Cardiac fibroblast (primary cell): ENCODE data around the gene NGF.

ENCODE experiments used
- DNase-seq, 2 donors: peaks; one replicate each; pipeline versions ENCODE4 v3.0.0 to v3.0.0-alpha.2; 2010; ENCODE audit warnings: low read depth in 2 of 2
- H3K4me3 ChIP-seq, 2 donors: replicated peaks in 1 of 2; 1 replicate in 1 of 2; 2 replicates in 1 of 2; pipeline ENCODE4 v1.5.1; 2011; ENCODE audit warnings: low read depth in 2 of 2, low read length in 2 of 2, mild to moderate bottlenecking in 2 of 2, moderate library complexity in 1 of 2
- CTCF ChIP-seq: IDR thresholded peaks from one replicate; pipeline ENCODE4 v1.5.1; 2011; ENCODE audit warnings: low read depth, mild to moderate bottlenecking, low read length, inconsistent platforms

The NGF gene

GRCh38 chr1:115237507-115237906 lies 100.5 kb downstream of the NGF start:
- peak in 1 of 2 donors; percentile 54 for DNase-seq
- no peak overlapping the region for H3K4me3 ChIP-seq
- no peak for TF ChIP-seq CTCF

GRCh38 chr1:115237023-115237422 lies 101.0 kb downstream of the NGF start:
- no peak for DNase-seq
- H3K4me3 ChIP-seq: no peak overlapping the region
- no peak for TF ChIP-seq CTCF
